A549 (cell line): ENCODE measurements around the gene SMAD3.

Experiments
- BHLHE40 ChIP-seq: IDR thresholded peaks from 2 replicates; pipeline ENCODE4 v1.6.1; 2012; ENCODE audit warnings: low read depth, low read length, inconsistent platforms
- CTCF ChIP-seq: fragments of >200 bp; sonication (Bioruptor Twin); formaldehyde crosslinking; IDR thresholded peaks from 3 replicates; pipeline ENCODE4 v1.5.1; 2016
- EP300 ChIP-seq, 2 experiments: fragments of >200 bp; sonication (Bioruptor Twin); formaldehyde crosslinking; IDR thresholded peaks; 2 replicates in 1 of 2; 3 replicates in 1 of 2; pipeline ENCODE4 v1.6.1; 2016 to 2017
- KDM5A ChIP-seq: fragments of 200-600 bp; sonication (generic); IDR thresholded peaks from 2 replicates; pipeline ENCODE4 v1.6.1; 2016; ENCODE audit warnings: antibody characterized with exemption, mild to moderate bottlenecking
- MAZ ChIP-seq: fragments of 150-350 bp; IDR thresholded peaks from 2 replicates; pipeline ENCODE4 v1.6.1; 2014; ENCODE audit warnings: antibody characterized with exemption, low read depth, low read length, borderline replicate concordance
- MYC ChIP-seq: IDR thresholded peaks from 2 replicates; pipeline ENCODE4 v1.6.1; 2012; ENCODE audit warnings: mild to moderate bottlenecking, inconsistent platforms, low read length, improper control_type of control experiment, borderline replicate concordance
- RCOR1 ChIP-seq: fragments of 150-350 bp; IDR thresholded peaks from 2 replicates; pipeline ENCODE4 v1.6.1; 2014; ENCODE audit warnings: antibody characterized with exemption, low read length, low read depth

GRCh38 chr15:67194171-67195114 is 129.0 kb downstream of the SMAD3 start:
- TF ChIP-seq CTCF, result no peak
- no peak for TF ChIP-seq MAZ
- no peak for TF ChIP-seq EP300 (IDR thresholded peaks at IDR 0.05)
- no peak for TF ChIP-seq BHLHE40
- TF ChIP-seq MYC, result no peak
- no peak for TF ChIP-seq KDM5A
- TF ChIP-seq RCOR1, result no peak
